Transverse colon (tissue), 4 donors: ENCODE data around the gene TCEAL7. TPM values are rescaled to one million over a fixed set of nuclear protein-coding genes. Genes with fewer than 3 reads are reported as not detected.

Experiments
- DNase-seq: peaks from one replicate; pipeline ENCODE4 v3.0.0-alpha.2; 2019
- H3K27ac ChIP-seq, 4 donors: fragments of 200-600 bp; sonication (generic); 2 replicates each; pipeline ENCODE4 v1.5.1; 2016 to 2018; ENCODE audit warnings: inconsistent platforms in 4 of 4
- H3K27me3 ChIP-seq: fragments of 200-600 bp; sonication (generic); 2 replicates; pipeline ENCODE4 v1.5.1; 2017; ENCODE audit warnings: inconsistent platforms
- H3K36me3 ChIP-seq, 4 donors: fragments of 200-600 bp; sonication (generic); 2 replicates each; pipeline ENCODE4 v1.5.1; 2017 to 2019; ENCODE audit warnings: inconsistent platforms in 4 of 4
- H3K4me1 ChIP-seq, 4 donors: fragments of 200-600 bp; sonication (generic); 2 replicates each; pipeline ENCODE4 v1.5.1; 2017 to 2020; ENCODE audit warnings: inconsistent platforms in 4 of 4
- H3K4me3 ChIP-seq, 4 donors: fragments of 200-600 bp; sonication (generic); 1 replicate in 1 of 4; 2 replicates in 3 of 4; pipeline versions ENCODE4 v1.5.1 to v1.6.1; 2017 to 2019; ENCODE audit warnings: inconsistent platforms in 4 of 4
- H3K9me3 ChIP-seq, 2 donors: fragments of 200-600 bp; sonication (generic); 2 replicates each; pipeline ENCODE4 v1.5.1; 2017 to 2019; ENCODE audit warnings: inconsistent platforms in 2 of 2
- CTCF ChIP-seq, 5 experiments: fragments of 200-600 bp in 3 of 5; fragments of 450-650 bp in 2 of 5; sonication (generic) in 3 of 5; IDR thresholded peaks; 1 replicate in 2 of 5; 2 replicates in 3 of 5; pipeline ENCODE4 v1.5.1; 2016 to 2017; ENCODE audit warnings: antibody characterized with exemption in 5 of 5, inconsistent platforms in 3 of 5, mild to moderate bottlenecking in 2 of 5, moderate library complexity in 1 of 5
- EP300 ChIP-seq: sonication (generic); formaldehyde crosslinking; IDR thresholded peaks from one replicate; pipeline ENCODE4 v1.6.1; 2017; ENCODE audit warnings: antibody characterized with exemption, low read depth
- POLR2A ChIP-seq: fragments of 450-650 bp; IDR thresholded peaks from one replicate; pipeline ENCODE4 v1.6.1; 2016; ENCODE audit warnings: antibody characterized with exemption, mild to moderate bottlenecking, moderate library complexity
- POLR2AphosphoS5 ChIP-seq, 3 donors: sonication (generic); formaldehyde crosslinking; IDR thresholded peaks; one replicate each; pipeline ENCODE4 v1.6.1; 2016; ENCODE audit warnings: antibody characterized with exemption in 3 of 3
- WGBS, 2 donors: methylation state at CpG; one replicate each; pipeline ENCODE4 v1.1.5; 2018; ENCODE audit warnings: low coverage in 1 of 2; 5-methylcytosine and 5-hydroxymethylcytosine counted together
- in situ Hi-C, 4 donors: fragments of 200-750 bp; cut with MboI; loops; one replicate each; pipeline versions ENCODE4 v1.15.0 to v1.15.1; 2017; ENCODE audit warnings: low sequenced_read_pairs in 3 of 4, low pct_ligation_motif_present in 1 of 4, low pct_unique_long_range_greater_than_20kb in 1 of 4
- intact Hi-C: fragments of 100-400 bp; cut with DNase I; formaldehyde crosslinking; loops from one replicate; pipeline ENCODE4 v1.15.1; 2023; ENCODE audit warnings: low total_unique reads
- total RNA-seq, 4 donors: library from RNA; depleted of rRNA; stranded (reverse); fragments of >200 nt; gene quantifications; one replicate each; pipeline ENCODE4 v1.1.0, GENCODE V29; 2016

The TCEAL7 gene
- total RNA-seq, 4 donors from 2014 or later = 2.8 to 3.7 (median 3.5) TPM; not detected in 1

- no peak for DNase-seq
- H3K27ac ChIP-seq = no peak overlapping the region
- H3K27me3 ChIP-seq = no peaks in the 10 kb centered on the region
- H3K4me1 ChIP-seq = no peaks in the 10 kb centered on the region
- in situ Hi-C loops = no loop called here
- H3K36me3 ChIP-seq = no peaks in the 10 kb centered on the region
- WGBS, 2 donors = 63% methylated on average over 2 of the region's 2 CpGs; no CpG with 5 or more reads in 1 of the 2 donors
- no peak for TF ChIP-seq POLR2AphosphoS5 (IDR thresholded peaks at IDR 0.05)
- TF ChIP-seq POLR2A = no peak
- no peak for TF ChIP-seq CTCF (IDR thresholded peaks at IDR 0.05)
- TF ChIP-seq EP300 = no peak
- no peak overlapping the region for H3K4me3 ChIP-seq
- H3K9me3 ChIP-seq = no peaks in the 10 kb centered on the region
- intact Hi-C loops = no loop called here
Observed at GRCh38 chrX:103360916-103361315, 30.9 kb downstream of the TCEAL7 start.

GRCh38 chrX:103361798-103362197, 31.8 kb downstream of the TCEAL7 start:
- H3K27ac ChIP-seq = no peak overlapping the region
- no peak for TF ChIP-seq CTCF (IDR thresholded peaks at IDR 0.05)
- TF ChIP-seq EP300 = no peak
- TF ChIP-seq POLR2A = no peak
- TF ChIP-seq POLR2AphosphoS5 (IDR thresholded peaks at IDR 0.05) = no peak
- no peaks in the 10 kb centered on the region for H3K27me3 ChIP-seq
- no peaks in the 10 kb centered on the region for H3K4me1 ChIP-seq
- no peaks in the 10 kb centered on the region for H3K36me3 ChIP-seq
- H3K9me3 ChIP-seq = no peaks in the 10 kb centered on the region
- intact Hi-C loops (no loop called here), in situ Hi-C loops (no loop called here)
- no peak overlapping the region for H3K4me3 ChIP-seq
- DNase-seq = no peak
- WGBS, 2 donors = 33 to 67% methylated on average over 1 of the region's 1 CpG

GRCh38 chrX:103362474-103362873, 32.4 kb downstream of the TCEAL7 start:
- WGBS, 2 donors = 24 to 33% methylated on average over 1 of the region's 1 CpG
- in situ Hi-C loops = no loop called here
- Histone ChIP-seq H3K9me3 (no peaks in the 10 kb centered on the region), H3K4me3 (no peak overlapping the region), H3K27me3 (no peaks in the 10 kb centered on the region), H3K27ac (no peak overlapping the region), H3K36me3 (no peaks in the 10 kb centered on the region), H3K4me1 (no peaks in the 10 kb centered on the region)
- TF ChIP-seq POLR2A (no peak), POLR2AphosphoS5 (IDR thresholded peaks at IDR 0.05) (no peak), CTCF (IDR thresholded peaks at IDR 0.05) (no peak), EP300 (no peak)
- no peak for DNase-seq
- intact Hi-C loops = no loop called here

- intact Hi-C loops = no loop called here
- no peak for TF ChIP-seq POLR2A
- TF ChIP-seq EP300 = no peak
- no peak for TF ChIP-seq POLR2AphosphoS5 (IDR thresholded peaks at IDR 0.05)
- no peak for TF ChIP-seq CTCF (IDR thresholded peaks at IDR 0.05)
- H3K4me3 ChIP-seq = no peak overlapping the region
Observed at GRCh38 chrX:103363046-103363445, 33.0 kb downstream of the TCEAL7 start.

More at GRCh38 chrX:103363046-103363445, 33.0 kb downstream of the TCEAL7 start:
- in situ Hi-C loops = no loop called here
- H3K27me3 ChIP-seq = no peaks in the 10 kb centered on the region
- no peaks in the 10 kb centered on the region for H3K36me3 ChIP-seq
- H3K27ac ChIP-seq = no peak overlapping the region
- H3K4me1 ChIP-seq = no peaks in the 10 kb centered on the region
- 76% methylated on average over 2 of the region's 2 CpGs; no CpG with 5 or more reads in 1 of the 2 donors for WGBS, 2 donors
- DNase-seq = no peak
- H3K9me3 ChIP-seq = no peaks in the 10 kb centered on the region
